ENCODE measurements around the gene NRXN3.

NRXN3 gene

GRCh38 chr14:79686196-79686595 lies 1516.0 kb downstream of the NRXN3 start (continued):
- TF ChIP-seq KLF7 (tag by site-specific recombination; IDR thresholded peaks at IDR 0.05; ENCODE audit: borderline replicate concordance) = no peak

GRCh38 chr14:79690960-79691359 lies 1520.8 kb downstream of the NRXN3 start:
- Histone ChIP-seq H3K4me1 (ENCODE audit: control insufficient read depth, insufficient read depth, low read length) (no peaks in the 10 kb centered on the region), H3K36me3 (ENCODE audit: control insufficient read depth in 2 of 2, insufficient read depth in 1 of 2, low read length in 2 of 2) (no peaks in the 10 kb centered on the region), H3K4me3 (ENCODE audit: low read depth, low read length) (no peak overlapping the region), H3K9me3 (ENCODE audit: control insufficient read depth, insufficient read depth, low read depth, low read length) (no peaks in the 10 kb centered on the region), H3K27ac (ENCODE audit: extremely low read depth, low read depth, low read length) (no peak overlapping the region)
- ChIA-PET POLR2A (no interaction called here), CTCF (interaction anchor here (0.7 to 0.8 kb wide), 2 partner anchors 18 to 317 kb away, joined by 3 read pairs; no protein-coding TSS in a partner anchor)
- TF ChIP-seq, protein P1, sequence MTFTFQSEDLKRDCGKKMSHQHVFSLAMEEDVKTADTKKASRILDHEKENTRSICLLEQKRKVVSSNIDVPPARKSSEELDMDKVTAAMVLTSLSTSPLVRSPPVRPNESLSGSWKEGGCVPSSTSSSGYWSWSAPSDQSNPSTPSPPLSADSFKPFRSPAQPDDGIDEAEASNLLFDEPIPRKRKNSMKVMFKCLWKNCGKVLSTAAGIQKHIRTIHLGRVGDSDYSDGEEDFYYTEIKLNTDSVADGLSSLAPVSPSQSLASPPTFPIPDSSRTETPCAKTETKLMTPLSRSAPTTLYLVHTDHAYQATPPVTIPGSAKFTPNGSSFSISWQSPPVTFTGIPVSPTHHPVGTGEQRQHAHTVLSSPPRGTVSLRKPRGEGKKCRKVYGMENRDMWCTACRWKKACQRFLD (tag by site-specific recombination; IDR thresholded peaks at IDR 0.05) = no peak
- TF ChIP-seq GLI2 (tag by site-specific recombination; IDR thresholded peaks at IDR 0.05; ENCODE audit: borderline replicate concordance, low read depth) (no peak), ZNF501 (tag by site-specific recombination; IDR thresholded peaks at IDR 0.05) (no peak)

DNA sequence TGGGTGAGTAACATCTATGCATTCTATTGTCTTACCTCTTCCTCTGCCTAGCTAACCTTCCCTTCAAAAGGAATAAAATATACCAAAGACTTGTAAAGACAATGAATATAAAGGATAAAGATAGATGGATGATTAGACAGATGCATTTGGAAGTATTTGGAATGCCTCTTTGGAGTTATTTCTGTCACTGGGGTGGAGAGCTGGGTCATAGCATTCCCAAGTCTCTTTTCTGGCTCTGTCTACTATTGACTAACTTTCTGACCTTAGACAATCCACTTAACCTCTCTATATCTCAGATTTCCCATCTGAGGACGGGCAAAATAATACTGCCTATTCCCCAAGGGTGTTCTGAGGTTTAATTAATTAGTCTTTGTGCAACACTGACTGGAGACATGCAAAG lies 1523.8 kb downstream of the NRXN3 start:
- ChIA-PET CTCF (no interaction called here), POLR2A (no interaction called here)
- no peaks in the 10 kb centered on the region for H3K36me3 ChIP-seq (ENCODE audit: control insufficient read depth in 2 of 2, insufficient read depth in 1 of 2, low read length in 2 of 2)
- no peak overlapping the region for H3K4me3 ChIP-seq (ENCODE audit: low read depth, low read length)
- H3K9me3 ChIP-seq (ENCODE audit: control insufficient read depth, insufficient read depth, low read depth, low read length) = no peaks in the 10 kb centered on the region
- H3K27ac ChIP-seq (ENCODE audit: extremely low read depth, low read depth, low read length) = no peak overlapping the region
- H3K4me1 ChIP-seq (ENCODE audit: control insufficient read depth, insufficient read depth, low read length) = no peaks in the 10 kb centered on the region
- TF ChIP-seq ZNF785 (tag by site-specific recombination; IDR thresholded peaks at IDR 0.05) = no peak
- TF ChIP-seq ZBTB7A (tag by site-specific recombination; IDR thresholded peaks at IDR 0.05; ENCODE audit: low read depth) = no peak
- TF ChIP-seq, protein P2, sequence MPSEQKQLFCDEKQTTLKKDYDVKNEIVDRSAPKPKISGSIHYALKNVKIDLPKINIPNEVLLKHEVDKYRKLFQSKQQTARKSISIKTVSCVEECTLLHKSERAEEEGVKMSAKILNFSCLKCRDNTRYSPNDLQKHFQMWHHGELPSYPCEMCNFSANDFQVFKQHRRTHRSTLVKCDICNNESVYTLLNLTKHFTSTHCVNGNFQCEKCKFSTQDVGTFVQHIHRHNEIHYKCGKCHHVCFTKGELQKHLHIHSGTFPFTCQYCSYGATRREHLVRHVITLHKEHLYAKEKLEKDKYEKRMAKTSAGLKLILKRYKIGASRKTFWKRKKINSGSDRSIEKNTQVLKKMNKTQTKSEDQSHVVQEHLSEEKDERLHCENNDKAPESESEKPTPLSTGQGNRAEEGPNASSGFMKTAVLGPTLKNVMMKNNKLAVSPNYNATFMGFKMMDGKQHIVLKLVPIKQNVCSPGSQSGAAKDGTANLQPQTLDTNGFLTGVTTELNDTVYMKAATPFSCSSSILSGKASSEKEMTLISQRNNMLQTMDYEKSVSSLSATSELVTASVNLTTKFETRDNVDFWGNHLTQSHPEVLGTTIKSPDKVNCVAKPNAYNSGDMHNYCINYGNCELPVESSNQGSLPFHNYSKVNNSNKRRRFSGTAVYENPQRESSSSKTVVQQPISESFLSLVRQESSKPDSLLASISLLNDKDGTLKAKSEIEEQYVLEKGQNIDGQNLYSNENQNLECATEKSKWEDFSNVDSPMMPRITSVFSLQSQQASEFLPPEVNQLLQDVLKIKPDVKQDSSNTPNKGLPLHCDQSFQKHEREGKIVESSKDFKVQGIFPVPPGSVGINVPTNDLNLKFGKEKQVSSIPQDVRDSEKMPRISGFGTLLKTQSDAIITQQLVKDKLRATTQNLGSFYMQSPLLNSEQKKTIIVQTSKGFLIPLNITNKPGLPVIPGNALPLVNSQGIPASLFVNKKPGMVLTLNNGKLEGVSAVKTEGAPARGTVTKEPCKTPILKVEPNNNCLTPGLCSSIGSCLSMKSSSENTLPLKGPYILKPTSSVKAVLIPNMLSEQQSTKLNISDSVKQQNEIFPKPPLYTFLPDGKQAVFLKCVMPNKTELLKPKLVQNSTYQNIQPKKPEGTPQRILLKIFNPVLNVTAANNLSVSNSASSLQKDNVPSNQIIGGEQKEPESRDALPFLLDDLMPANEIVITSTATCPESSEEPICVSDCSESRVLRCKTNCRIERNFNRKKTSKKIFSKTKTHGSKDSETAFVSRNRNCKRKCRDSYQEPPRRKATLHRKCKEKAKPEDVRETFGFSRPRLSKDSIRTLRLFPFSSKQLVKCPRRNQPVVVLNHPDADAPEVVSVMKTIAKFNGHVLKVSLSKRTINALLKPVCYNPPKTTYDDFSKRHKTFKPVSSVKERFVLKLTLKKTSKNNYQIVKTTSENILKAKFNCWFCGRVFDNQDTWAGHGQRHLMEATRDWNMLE (tag by site-specific recombination; conservative IDR thresholded peaks at IDR 0.05; ENCODE audit: low read depth) = no peak
- TF ChIP-seq ZNF2 (tag by site-specific recombination; IDR thresholded peaks at IDR 0.05) = no peak
- TF ChIP-seq ZNF311 (tag by site-specific recombination; IDR thresholded peaks at IDR 0.05; ENCODE audit: borderline replicate concordance) = no peak
- no peak for TF ChIP-seq IKZF3 (tag by site-specific recombination; IDR thresholded peaks at IDR 0.05)
- no peak for TF ChIP-seq ZNF433 (tag by site-specific recombination; IDR thresholded peaks at IDR 0.05; ENCODE audit: low read depth)
- no peak for TF ChIP-seq TSHZ1 (tag by site-specific recombination; IDR thresholded peaks at IDR 0.05; ENCODE audit: borderline replicate concordance)
- no peak for TF ChIP-seq ZNF335 (tag by site-specific recombination; conservative IDR thresholded peaks at IDR 0.05)
- TF ChIP-seq ZNF366 (tag by site-specific recombination; conservative IDR thresholded peaks at IDR 0.05) = no peak
- TF ChIP-seq ZNF302 (tag by site-specific recombination; IDR thresholded peaks at IDR 0.05; ENCODE audit: low read depth) = no peak
- no peak for TF ChIP-seq ZNF544 (tag by site-specific recombination; IDR thresholded peaks at IDR 0.05)
- TF ChIP-seq ZNF221 (tag by site-specific recombination; IDR thresholded peaks at IDR 0.05; ENCODE audit: borderline replicate concordance) = no peak
- TF ChIP-seq, protein P3, sequence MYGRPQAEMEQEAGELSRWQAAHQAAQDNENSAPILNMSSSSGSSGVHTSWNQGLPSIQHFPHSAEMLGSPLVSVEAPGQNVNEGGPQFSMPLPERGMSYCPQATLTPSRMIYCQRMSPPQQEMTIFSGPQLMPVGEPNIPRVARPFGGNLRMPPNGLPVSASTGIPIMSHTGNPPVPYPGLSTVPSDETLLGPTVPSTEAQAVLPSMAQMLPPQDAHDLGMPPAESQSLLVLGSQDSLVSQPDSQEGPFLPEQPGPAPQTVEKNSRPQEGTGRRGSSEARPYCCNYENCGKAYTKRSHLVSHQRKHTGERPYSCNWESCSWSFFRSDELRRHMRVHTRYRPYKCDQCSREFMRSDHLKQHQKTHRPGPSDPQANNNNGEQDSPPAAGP (tag by site-specific recombination; IDR thresholded peaks at IDR 0.05) = no peak
- TF ChIP-seq ZNF654 (tag by site-specific recombination; IDR thresholded peaks at IDR 0.05; ENCODE audit: low read depth) = no peak
